ENCODE results near the gene ESRRB. TPM values are rescaled to one million over a fixed set of nuclear protein-coding genes. Genes with fewer than 3 reads are reported as not detected.

ESRRB gene
- total RNA-seq, 4 donors from 2014 or later = 0.27 TPM; not detected in 3

DNA sequence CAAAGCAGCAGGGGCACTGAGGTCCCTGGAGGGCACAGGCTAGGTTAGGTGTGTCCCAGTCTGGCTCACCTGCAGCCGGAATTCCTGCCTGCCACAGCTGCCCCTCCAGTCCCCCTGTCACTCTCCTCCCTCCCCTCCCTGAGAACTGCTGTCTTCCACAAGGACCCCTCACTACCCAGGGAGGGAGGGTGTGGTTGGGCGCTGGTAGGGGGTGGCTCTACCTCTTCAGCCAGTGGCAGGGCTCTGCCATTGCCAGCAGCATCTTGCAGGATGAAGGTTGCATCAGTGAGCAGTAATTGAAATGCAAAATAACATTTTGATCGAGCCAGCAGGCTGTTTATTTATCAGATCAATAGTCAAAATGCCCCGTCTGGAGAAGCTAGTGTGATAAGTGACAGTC, 45.7 kb downstream of the ESRRB start:
- intact Hi-C loops (cut with DNase I; ENCODE audit: low total_unique reads) (no loop called here), in situ Hi-C loops (cut with MboI; ENCODE audit: low pct_ligation_motif_present in 1 of 4, low pct_unique_long_range_greater_than_20kb in 1 of 4, low sequenced_read_pairs in 3 of 4) (no loop called here)

DNA sequence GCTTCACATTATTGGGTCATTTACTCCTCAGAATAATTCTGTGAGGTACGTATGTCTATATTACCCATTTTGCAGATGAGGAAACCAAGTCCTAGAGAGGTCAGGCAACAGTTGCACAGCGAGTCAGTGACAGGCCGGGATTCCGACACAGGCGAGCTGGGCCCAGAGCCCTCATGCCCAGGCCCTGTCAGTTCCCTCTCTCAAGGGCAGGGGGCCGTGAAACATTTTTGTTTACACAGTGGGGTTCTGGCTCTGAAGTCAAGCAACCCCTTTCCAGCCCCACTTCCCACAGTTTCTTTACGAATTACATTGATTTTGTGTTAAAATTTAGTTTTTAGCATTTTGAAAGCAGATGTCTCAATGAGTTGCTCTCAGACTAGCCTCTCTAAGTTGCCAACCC, 46.7 kb downstream of the ESRRB start:
- Histone ChIP-seq H3K4me1 (no peaks in the 10 kb centered on the region), H3K27ac (no peak overlapping the region), H3K4me3 (no peak overlapping the region), H3K27me3 (no peaks in the 10 kb centered on the region), H3K9me3 (no peaks in the 10 kb centered on the region), H3K36me3 (no peaks in the 10 kb centered on the region)
- 81 to 86% methylated on average over 7 of the region's 7 CpGs for WGBS, 2 donors (ENCODE audit: low coverage in 1 of 2)
- no peak for DNase-seq
- intact Hi-C loops (cut with DNase I; ENCODE audit: low total_unique reads) (no loop called here), in situ Hi-C loops (cut with MboI; ENCODE audit: low pct_ligation_motif_present in 1 of 4, low pct_unique_long_range_greater_than_20kb in 1 of 4, low sequenced_read_pairs in 3 of 4) (no loop called here)
- TF ChIP-seq, protein P1, sequence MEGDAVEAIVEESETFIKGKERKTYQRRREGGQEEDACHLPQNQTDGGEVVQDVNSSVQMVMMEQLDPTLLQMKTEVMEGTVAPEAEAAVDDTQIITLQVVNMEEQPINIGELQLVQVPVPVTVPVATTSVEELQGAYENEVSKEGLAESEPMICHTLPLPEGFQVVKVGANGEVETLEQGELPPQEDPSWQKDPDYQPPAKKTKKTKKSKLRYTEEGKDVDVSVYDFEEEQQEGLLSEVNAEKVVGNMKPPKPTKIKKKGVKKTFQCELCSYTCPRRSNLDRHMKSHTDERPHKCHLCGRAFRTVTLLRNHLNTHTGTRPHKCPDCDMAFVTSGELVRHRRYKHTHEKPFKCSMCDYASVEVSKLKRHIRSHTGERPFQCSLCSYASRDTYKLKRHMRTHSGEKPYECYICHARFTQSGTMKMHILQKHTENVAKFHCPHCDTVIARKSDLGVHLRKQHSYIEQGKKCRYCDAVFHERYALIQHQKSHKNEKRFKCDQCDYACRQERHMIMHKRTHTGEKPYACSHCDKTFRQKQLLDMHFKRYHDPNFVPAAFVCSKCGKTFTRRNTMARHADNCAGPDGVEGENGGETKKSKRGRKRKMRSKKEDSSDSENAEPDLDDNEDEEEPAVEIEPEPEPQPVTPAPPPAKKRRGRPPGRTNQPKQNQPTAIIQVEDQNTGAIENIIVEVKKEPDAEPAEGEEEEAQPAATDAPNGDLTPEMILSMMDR (IDR thresholded peaks at IDR 0.05) = no peak
- TF ChIP-seq EP300 (IDR thresholded peaks at IDR 0.05; ENCODE audit: low read depth) (no peak), POLR2AphosphoS5 (IDR thresholded peaks at IDR 0.05) (no peak), POLR2A (IDR thresholded peaks at IDR 0.05) (no peak)

More for the DNA sequence above, 45.7 kb downstream of the ESRRB start:
- Histone ChIP-seq H3K27me3 (no peaks in the 10 kb centered on the region), H3K4me3 (no peak overlapping the region), H3K9me3 (no peaks in the 10 kb centered on the region), H3K36me3 (no peaks in the 10 kb centered on the region), H3K4me1 (no peaks in the 10 kb centered on the region), H3K27ac (no peak overlapping the region)
- WGBS, 2 donors (ENCODE audit: low coverage in 1 of 2) = 59% methylated on average over 4 of the region's 4 CpGs; no CpG with 5 or more reads in 1 of the 2 donors
- no peak for TF ChIP-seq POLR2AphosphoS5 (IDR thresholded peaks at IDR 0.05)
- TF ChIP-seq EP300 (IDR thresholded peaks at IDR 0.05; ENCODE audit: low read depth) = no peak
- TF ChIP-seq, protein P1 (IDR thresholded peaks at IDR 0.05) = no peak
- no peak for TF ChIP-seq POLR2A (IDR thresholded peaks at IDR 0.05)
- no peak for DNase-seq

DNA sequence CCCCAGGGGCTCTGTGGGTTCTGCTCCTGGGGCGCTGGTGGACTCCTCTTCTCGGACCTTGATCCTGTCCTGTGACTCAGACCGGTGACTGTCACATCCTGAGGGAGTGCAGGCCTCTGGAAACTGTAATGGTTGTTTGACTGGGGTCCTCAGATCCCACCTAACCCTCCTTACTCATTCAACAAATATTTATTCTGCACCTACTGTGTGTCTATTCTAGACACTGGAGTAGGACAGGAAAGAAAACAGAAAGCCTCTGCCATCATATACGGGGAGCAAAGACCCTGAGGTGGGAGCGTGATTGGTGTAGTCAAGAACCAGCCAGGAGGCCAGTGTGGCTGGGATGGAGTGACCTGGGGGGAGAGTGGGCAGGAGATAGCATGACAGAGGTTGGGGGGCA, 47.6 kb downstream of the ESRRB start:
- 83% methylated on average over 5 of the region's 5 CpGs; no CpG with 5 or more reads in 1 of the 2 donors for WGBS, 2 donors (ENCODE audit: low coverage in 1 of 2)
- Histone ChIP-seq H3K9me3 (no peaks in the 10 kb centered on the region), H3K27me3 (no peaks in the 10 kb centered on the region), H3K36me3 (no peaks in the 10 kb centered on the region), H3K4me1 (no peaks in the 10 kb centered on the region), H3K4me3 (no peak overlapping the region), H3K27ac (no peak overlapping the region)
- DNase-seq = no peak
- TF ChIP-seq POLR2A (IDR thresholded peaks at IDR 0.05) (no peak), POLR2AphosphoS5 (IDR thresholded peaks at IDR 0.05) (no peak), EP300 (IDR thresholded peaks at IDR 0.05; ENCODE audit: low read depth) (no peak)
- TF ChIP-seq, protein P1 (IDR thresholded peaks at IDR 0.05) = no peak
- in situ Hi-C loops (cut with MboI; ENCODE audit: low pct_ligation_motif_present in 1 of 4, low pct_unique_long_range_greater_than_20kb in 1 of 4, low sequenced_read_pairs in 3 of 4) (no loop called here), intact Hi-C loops (cut with DNase I; ENCODE audit: low total_unique reads) (no loop called here)

DNA sequence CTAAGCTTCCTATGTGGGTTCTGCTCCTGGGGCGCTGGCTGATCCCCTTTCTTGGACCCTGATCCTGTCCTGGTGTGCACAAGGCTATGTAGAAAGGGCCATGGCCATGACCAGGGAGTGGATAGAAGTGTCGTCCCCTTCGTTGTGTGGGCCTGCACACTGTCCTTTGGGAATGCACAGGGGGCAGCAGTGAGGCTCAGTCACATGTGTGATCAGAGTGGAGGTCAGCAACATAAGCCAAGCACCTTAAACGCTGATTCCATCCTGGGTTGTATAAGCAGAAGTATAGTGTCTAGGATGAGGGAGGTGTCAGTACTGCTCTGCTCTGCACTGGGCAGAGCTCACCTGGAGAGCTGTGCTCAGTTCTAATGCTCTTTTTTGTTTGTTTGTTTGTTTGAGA, 48.4 kb downstream of the ESRRB start:
- WGBS, 2 donors (ENCODE audit: low coverage in 1 of 2) = 80% methylated on average over 4 of the region's 4 CpGs; no CpG with 5 or more reads in 1 of the 2 donors
- Histone ChIP-seq H3K9me3 (no peaks in the 10 kb centered on the region), H3K4me3 (no peak overlapping the region), H3K36me3 (no peaks in the 10 kb centered on the region), H3K27ac (no peak overlapping the region), H3K4me1 (no peaks in the 10 kb centered on the region), H3K27me3 (no peaks in the 10 kb centered on the region)
- TF ChIP-seq, protein P1 (IDR thresholded peaks at IDR 0.05) = no peak
- TF ChIP-seq EP300 (IDR thresholded peaks at IDR 0.05; ENCODE audit: low read depth) (no peak), POLR2AphosphoS5 (IDR thresholded peaks at IDR 0.05) (no peak), POLR2A (IDR thresholded peaks at IDR 0.05) (no peak)
- no peak for DNase-seq
- intact Hi-C loops (cut with DNase I; ENCODE audit: low total_unique reads) = no loop called here
- in situ Hi-C loops (cut with MboI; ENCODE audit: low pct_ligation_motif_present in 1 of 4, low pct_unique_long_range_greater_than_20kb in 1 of 4, low sequenced_read_pairs in 3 of 4) = no loop called here

Data from transverse colon (tissue), 4 donors.